HCT116 (cell line): ENCODE data around the gene RANBP17. TPM values are rescaled to one million over a fixed set of nuclear protein-coding genes. Genes with fewer than 3 reads are reported as not detected.

Experiments used
- ATAC-seq: fragments of 200-7000 bp; cut with Tn5 transposase; 2 replicates; pipeline ENCODE4 v1.9.1; 2020; ENCODE audit warnings: mild to moderate bottlenecking, moderate library complexity
- BruUV-seq: library from RNA; stranded (reverse); fragments of 400-500 nt; replicated peaks from 2 replicates; lab custom pipeline; 2021; lab: Mats Ljungman, UMichigan
- CTCF ChIA-PET: fragments of 300-600 bp; sonication (Branson Sonifier 250); formaldehyde crosslinking; loops from one replicate; lab custom pipeline; 2021; ENCODE audit warnings: antibody characterized with exemption; lab: Charles Lee
- POLR2A ChIA-PET: fragments of 300-600, 350-600 bp; sonication (Branson Sonifier 250); formaldehyde crosslinking; loops from one replicate; lab custom pipeline; 2021; ENCODE audit warnings: antibody characterized with exemption; lab: Charles Lee
- RAD21 ChIA-PET, 2 experiments: fragments of 300-600 bp; sonication (Branson Sonifier 250); formaldehyde crosslinking; loops; one replicate each; lab custom pipeline; 2023; ENCODE audit warnings: low total read pairs in 2 of 2; ENCODE audit not compliant: uncharacterized antibody in 2 of 2, unreplicated experiment in 2 of 2, low non-redundant PET in 1 of 2; lab: Charles Lee
- DNase-seq: peaks from one replicate; pipeline ENCODE4 v3.0.0-alpha.2; 2010; ENCODE audit warnings: low read depth, low spot score
- H2AFZ ChIP-seq: fragments of 200-600 bp; shearing (Covaris generic), sonication (generic); 2 replicates; pipeline ENCODE4 v1.6.1; 2017; ENCODE audit warnings: low read depth, mixed run types, mixed read lengths, antibody characterized with exemption, low read length; ENCODE audit not compliant: poor library complexity, severe bottlenecking
- H3K27ac ChIP-seq: 2 replicates; pipeline ENCODE4 v1.5.1; 2012; ENCODE audit warnings: low read depth, low read length
- H3K27me3 ChIP-seq: fragments of 200-600 bp; sonication (generic); 2 replicates; pipeline ENCODE4 v1.6.1; 2016; ENCODE audit warnings: mixed run types, low read length, mixed read lengths; ENCODE audit not compliant: insufficient read depth
- H3K36me3 ChIP-seq, 2 experiments: fragments of 200-500 bp in 1 of 2; fragments of 200-600 bp in 1 of 2; sonication (Bioruptor generic) in 1 of 2; sonication (generic) in 1 of 2; 2 replicates each; pipeline versions ENCODE4 v1.5.1 to v1.6.1; 2014 to 2016; ENCODE audit warnings: low read length in 2 of 2, inconsistent platforms in 1 of 2, mixed read lengths in 1 of 2, mixed run types in 1 of 2; ENCODE audit not compliant: insufficient read depth in 2 of 2, control insufficient read depth in 1 of 2
- H3K4me1 ChIP-seq, 2 experiments: fragments of 200-600 bp in 1 of 2; sonication (generic) in 1 of 2; 2 replicates each; pipeline versions ENCODE4 v1.5.1 to v1.6.1; 2012 to 2017; ENCODE audit warnings: low read length in 2 of 2, inconsistent platforms in 1 of 2, mild to moderate bottlenecking in 1 of 2, mixed read lengths in 1 of 2, mixed run types in 1 of 2, moderate library complexity in 1 of 2; ENCODE audit not compliant: insufficient read depth in 2 of 2, control insufficient read depth in 1 of 2
- H3K4me2 ChIP-seq: fragments of 200-600 bp; sonication (generic); 2 replicates; pipeline ENCODE4 v1.6.1; 2017; ENCODE audit warnings: mixed run types, low read length, mixed read lengths
- H3K4me3 ChIP-seq, 2 experiments: fragments of 200-600 bp in 1 of 2; sonication (generic) in 1 of 2; replicated peaks in 1 of 2; 2 replicates each; pipeline ENCODE4 v1.5.1; 2011 to 2016; ENCODE audit warnings: low read length in 2 of 2, control low read depth in 1 of 2, low read depth in 1 of 2, mild to moderate bottlenecking in 1 of 2, mixed read lengths in 1 of 2, mixed run types in 1 of 2
- H3K79me2 ChIP-seq: fragments of 200-600 bp; sonication (generic); 2 replicates; pipeline ENCODE4 v1.6.1; 2017; ENCODE audit warnings: mild to moderate bottlenecking, mixed run types, low read length, moderate library complexity, mixed read lengths; ENCODE audit not compliant: insufficient read depth
- H3K9ac ChIP-seq: fragments of 200-600 bp; sonication (generic); 2 replicates; pipeline ENCODE4 v1.6.1; 2016; ENCODE audit warnings: low read length, mixed read lengths
- H3K9me2 ChIP-seq: fragments of 200-600 bp; sonication (generic), shearing (Covaris generic); 2 replicates; pipeline ENCODE4 v1.6.1; 2017; ENCODE audit warnings: mixed run types, mild to moderate bottlenecking, moderate library complexity; ENCODE audit not compliant: insufficient read depth
- H3K9me3 ChIP-seq, 2 experiments: fragments of 200-500 bp in 1 of 2; fragments of 200-600 bp in 1 of 2; sonication (Bioruptor generic) in 1 of 2; sonication (generic) in 1 of 2; 2 replicates each; pipeline ENCODE4 v1.6.1; 2014 to 2017; ENCODE audit warnings: low read length in 2 of 2, mixed read lengths in 2 of 2, inconsistent platforms in 1 of 2, low read depth in 1 of 2, mild to moderate bottlenecking in 1 of 2, mixed run types in 1 of 2, moderate library complexity in 1 of 2; ENCODE audit not compliant: control insufficient read depth in 1 of 2, insufficient read depth in 1 of 2
- H4K20me1 ChIP-seq: fragments of 200-600 bp; sonication (generic), shearing (Covaris generic); 2 replicates; pipeline ENCODE4 v1.6.1; 2017; ENCODE audit warnings: mixed run types, mild to moderate bottlenecking, moderate library complexity; ENCODE audit not compliant: insufficient read depth
- ATF3 ChIP-seq: IDR thresholded peaks from 2 replicates; pipeline ENCODE4 v1.6.1; 2012
- CEBPB ChIP-seq: IDR thresholded peaks from 2 replicates; pipeline ENCODE4 v1.6.1; 2012; ENCODE audit warnings: low read depth
- CTCF ChIP-seq, 3 experiments: fragments of 200-600 bp in 1 of 3; sonication (generic) in 1 of 3; IDR thresholded peaks in 2 of 3; conservative IDR thresholded peaks in 1 of 3; 2 replicates each; pipeline ENCODE4 v1.5.1; 2012 to 2017; ENCODE audit warnings: low read depth in 2 of 3, low read length in 2 of 3, antibody characterized with exemption in 1 of 3, borderline replicate concordance in 1 of 3, control low read depth in 1 of 3, mild to moderate bottlenecking in 1 of 3, mixed read lengths in 1 of 3, mixed run types in 1 of 3, moderate library complexity in 1 of 3; ENCODE audit not compliant: insufficient read depth in 1 of 3
- EGR1 ChIP-seq: IDR thresholded peaks from 2 replicates; pipeline ENCODE4 v1.6.1; 2012; ENCODE audit warnings: low read depth
- EZH2 ChIP-seq: fragments of 200-600 bp; sonication (generic); IDR thresholded peaks from 2 replicates; pipeline ENCODE4 v1.6.1; 2017; ENCODE audit warnings: antibody characterized with exemption, mixed run types
- EZH2phosphoT487 ChIP-seq: fragments of 200-600 bp; IDR thresholded peaks from 2 replicates; pipeline ENCODE4 v1.6.1; 2018; ENCODE audit warnings: antibody characterized with exemption, borderline replicate concordance
- FOSL1 ChIP-seq: IDR thresholded peaks from 2 replicates; pipeline ENCODE4 v1.6.1; 2012; ENCODE audit warnings: low read depth
- JUND ChIP-seq: IDR thresholded peaks from 2 replicates; pipeline ENCODE4 v1.6.1; 2012
- POLR2A ChIP-seq: IDR thresholded peaks from 2 replicates; pipeline ENCODE4 v1.7.0; 2011; ENCODE audit warnings: borderline replicate concordance; ENCODE audit not compliant: insufficient read depth, insufficient read length; ENCODE audit errors: extremely low read depth
- RAD21 ChIP-seq: IDR thresholded peaks from 2 replicates; pipeline ENCODE4 v1.6.1; 2012; ENCODE audit warnings: low read depth, mild to moderate bottlenecking
- REST ChIP-seq: IDR thresholded peaks from 2 replicates; pipeline ENCODE4 v1.6.1; 2012; ENCODE audit warnings: low read depth
- SP1 ChIP-seq: IDR thresholded peaks from 2 replicates; pipeline ENCODE4 v1.6.1; 2012; ENCODE audit warnings: low read depth
- SRF ChIP-seq: IDR thresholded peaks from 2 replicates; pipeline ENCODE4 v1.6.1; 2012; ENCODE audit warnings: low read depth
- TCF7L2 ChIP-seq: IDR thresholded peaks from 2 replicates; pipeline ENCODE4 v1.7.0; 2011; ENCODE audit warnings: borderline replicate concordance, inconsistent platforms; ENCODE audit not compliant: insufficient read depth, insufficient read length; ENCODE audit errors: extremely low read depth
- YY1 ChIP-seq: IDR thresholded peaks from 2 replicates; pipeline ENCODE4 v1.6.1; 2011; ENCODE audit warnings: low read length, low read depth, moderate library complexity, mild to moderate bottlenecking; ENCODE audit not compliant: insufficient replicate concordance; ENCODE audit errors: extremely low read depth
- ZBTB33 ChIP-seq: IDR thresholded peaks from 2 replicates; pipeline ENCODE4 v1.6.1; 2011; ENCODE audit warnings: mild to moderate bottlenecking, low read length, moderate library complexity; ENCODE audit not compliant: insufficient replicate concordance; ENCODE audit errors: extremely low read depth
- ZFX ChIP-seq: fragments of 450-650 bp; IDR thresholded peaks from 2 replicates; pipeline ENCODE4 v1.6.1; 2017
- ZNF274 ChIP-seq: fragments of 200-500 bp; sonication (Bioruptor generic); IDR thresholded peaks from 2 replicates; pipeline ENCODE4 v1.6.1; 2014; ENCODE audit warnings: mild to moderate bottlenecking, low read depth, low read length, inconsistent platforms
- intact Hi-C: fragments of 100-400 bp; cut with micrococcal nuclease; formaldehyde crosslinking; loops from 2 replicates; pipeline ENCODE4 v1.10.0; 2022
- total RNA-seq: library from RNA; stranded (reverse); gene quantifications from one replicate; pipeline ENCODE4 v1.2.1, GENCODE V29; 2021; ENCODE audit not compliant: unreplicated experiment

Gene RANBP17
- total RNA-seq, 1 experiment from 2014 or later: 18.2 TPM

GRCh38 chr5:171318026-171318425 is 456.2 kb downstream of the RANBP17 start:
- ChIA-PET RAD21 (no interaction called here), POLR2A (interaction anchor here (0.7 kb wide), 1 partner anchor 13 kb away, joined by 4 read pairs; no protein-coding TSS in a partner anchor), CTCF (interaction anchor here (1.7 kb wide), 1 partner anchor 8 kb away, joined by 5 read pairs; no protein-coding TSS in a partner anchor)
- Histone ChIP-seq H3K9ac (no peak overlapping the region), H2AFZ (no peak overlapping the region), H3K4me1 (no peaks in the 10 kb centered on the region), H3K4me3 (no peak overlapping the region), H3K36me3 (no peaks in the 10 kb centered on the region), H3K4me2 (no peak overlapping the region), H4K20me1 (no peaks in the 10 kb centered on the region), H3K9me2 (no peaks in the 10 kb centered on the region), H3K79me2 (no peaks in the 10 kb centered on the region), H3K9me3 (no peaks in the 10 kb centered on the region), H3K27me3 (no peaks in the 10 kb centered on the region), H3K27ac (no peak overlapping the region)
- ATAC-seq: no peak
- no TSS peak for BruUV-seq
- DNase-seq: no peak
- intact Hi-C loops: no loop called here
- TF ChIP-seq EZH2phosphoT487: no peak
- TF ChIP-seq CEBPB: no peak
- TF ChIP-seq REST: no peak
- TF ChIP-seq YY1: no peak
- no peak for TF ChIP-seq POLR2A
- no peak for TF ChIP-seq EZH2
- no peak for TF ChIP-seq ATF3
- TF ChIP-seq FOSL1: no peak
- TF ChIP-seq ZFX: no peak
- no peak for TF ChIP-seq SP1
- no peak for TF ChIP-seq JUND
- no peak for TF ChIP-seq EGR1
- TF ChIP-seq RAD21: no peak
- no peak for TF ChIP-seq ZBTB33
- no peak for TF ChIP-seq CTCF (IDR thresholded peaks at IDR 0.05 in 2 of 3, conservative IDR thresholded peaks at IDR 0.05 in 1 of 3; ENCODE audit: borderline replicate concordance in 1 of 3, insufficient read depth in 1 of 3, low read depth in 2 of 3, low read length in 2 of 3)
- no peak for TF ChIP-seq SRF
- no peak for TF ChIP-seq TCF7L2
- TF ChIP-seq ZNF274: no peak
